Measurements from ENCODE around the gene TIMM17A.
"Not testable (repeated sequence)": the region's sequence is repeated elsewhere in the genome, so short reads cannot be mapped to it uniquely, and the experiment has no call there.

GRCh38 chr1:201962382-201962781 lies 7.1 kb downstream of the TIMM17A start:
- TF ChIP-seq CTCF, POLR2A, POLR2AphosphoS5 (IDR thresholded peaks at IDR 0.05): not testable (repeated sequence)
